K562 treated with DMSO at 1 percent for 12 hours (cell line): ENCODE measurements around the gene GDF10. TPM values are rescaled to one million over a fixed set of nuclear protein-coding genes. Genes with fewer than 3 reads are reported as not detected.

Experiments used
- total RNA-seq: library from RNA; unstranded; fragments of 300-600 nt; gene quantifications from 2 replicates; pipeline ENCODE4 v1.2.3, GENCODE V29; 2022; ENCODE audit not compliant: insufficient read depth

GDF10 gene
- total RNA-seq, result not detected in 2 replicates

DNA sequence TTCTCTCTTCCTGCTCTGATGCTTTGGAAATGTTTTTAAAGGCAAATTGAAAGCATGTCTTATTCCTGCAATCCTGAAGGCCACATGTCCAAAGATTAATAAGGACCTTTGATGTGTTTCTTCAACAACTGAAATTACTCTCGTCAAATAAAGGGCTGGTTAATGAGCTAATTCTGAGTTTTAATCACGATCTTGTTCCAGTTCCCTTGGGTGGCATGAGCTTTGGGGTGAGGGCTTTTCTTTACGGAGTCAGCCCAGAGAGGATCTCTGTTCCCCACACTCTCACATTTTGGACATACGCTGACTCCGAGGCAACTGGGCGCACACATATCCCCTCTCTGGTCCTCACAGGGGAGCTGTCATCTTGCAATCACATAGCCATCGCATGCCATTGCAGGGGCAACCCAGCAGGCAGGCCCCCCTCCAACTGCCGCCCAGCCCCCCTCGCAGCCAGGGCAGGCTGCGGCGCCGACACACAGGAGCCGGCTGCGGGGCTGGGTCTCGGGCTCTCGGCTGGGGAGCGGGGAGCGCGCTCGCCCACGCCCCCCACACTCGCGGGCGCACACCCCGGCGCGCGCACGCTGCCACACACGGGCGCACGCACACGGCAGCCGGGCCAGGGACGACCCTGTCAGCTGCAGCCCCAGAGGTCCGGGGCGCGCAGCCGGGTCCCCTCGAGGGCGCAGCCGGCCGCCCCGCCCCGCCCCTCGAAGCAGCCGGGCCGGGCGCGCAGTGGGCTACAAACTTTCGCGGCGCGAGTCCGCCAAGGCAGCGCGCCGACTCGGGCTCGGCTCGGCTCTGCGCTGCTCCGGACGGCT is at the start of gene GDF10:
TSS of gene GDF10 (plus strand) at position 587 of the 818 bp plus-strand sequence. CDS start 455 bp downstream, outside the sequence.

GRCh38 chr10:47322300-47323061 is 22.5 kb downstream of the GDF10 start, which contains the start of gene GDF2:
GDF2 (plus strand) TSS chr10:47322454; CDS start chr10:47322669, 215 bp downstream.

DNA sequence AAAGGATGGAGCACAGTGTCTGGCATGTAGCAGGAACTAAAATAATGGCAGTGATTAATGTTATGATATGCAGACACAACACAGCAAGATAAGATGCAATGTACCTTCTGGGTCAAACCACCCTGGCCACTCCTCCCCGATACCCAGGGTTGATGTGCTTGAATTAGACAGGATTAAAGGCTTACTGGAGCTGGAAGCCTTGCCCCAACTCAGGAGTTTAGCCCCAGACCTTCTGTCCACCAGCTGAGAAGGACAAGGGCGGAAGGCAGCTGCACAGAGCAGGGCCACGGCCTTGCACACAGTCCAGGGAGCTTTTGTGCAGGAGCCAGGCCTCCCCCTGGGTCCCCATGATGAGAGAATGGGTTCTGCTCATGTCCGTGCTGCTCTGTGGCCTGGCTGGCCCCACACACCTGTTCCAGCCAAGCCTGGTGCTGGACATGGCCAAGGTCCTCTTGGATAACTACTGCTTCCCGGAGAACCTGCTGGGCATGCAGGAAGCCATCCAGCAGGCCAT is 48.2 kb downstream of the GDF10 start, which contains the start of gene RBP3:
TSS of gene RBP3 (plus strand) at position 226 of the 514 bp plus-strand sequence. CDS start at position 348, 122 bp downstream.

Other genes with a start within 250 kb of the GDF10 start
- 1.6 and 3.4 TPM in 2 replicates for gene GDF2, start 22.3 kb downstream of the GDF10 start, total RNA-seq
- gene RBP3, start 48.2 kb downstream of the GDF10 start, total RNA-seq, result not detected in 2 replicates
- not detected in 2 replicates for gene ZNF488, start 84.1 kb downstream of the GDF10 start, total RNA-seq
- gene ANXA8, start 183.9 kb downstream of the GDF10 start, total RNA-seq, result not detected in 2 replicates
- not detected in 2 replicates for gene FAM25G, start 191.5 kb downstream of the GDF10 start, total RNA-seq
- gene AGAP9, start 223.4 kb downstream of the GDF10 start, total RNA-seq, result 1.1 and 9.8 TPM in 2 replicates